ENCODE results near the gene MICAL3. TPM values are rescaled to one million over a fixed set of nuclear protein-coding genes. Genes with fewer than 3 reads are reported as not detected.
A peak's percentile ranks its signal among the peaks of the same experiment; 100 is the strongest.
"Not testable (repeated sequence)": the region's sequence is repeated elsewhere in the genome, so short reads cannot be mapped to it uniquely, and the experiment has no call there.

The MICAL3 gene
- total and polyA plus RNA-seq, 2 donors: 31.8 to 42.4 TPM

- WGBS: 57% methylated on average over 12 of the region's 12 CpGs
- Histone ChIP-seq H3K27ac (ENCODE audit: low read depth) (no peak overlapping the region), H3K4me3 (ENCODE audit: low read depth, low read length) (no peak overlapping the region), H3K4me1 (ENCODE audit: insufficient read depth) (no peaks in the 10 kb centered on the region), H3K36me3 (ENCODE audit: insufficient read depth) (no peaks in the 10 kb centered on the region)
- DNase-seq (ENCODE audit: extremely low spot score): no peak
Measured at GRCh38 chr22:18066181-18066859, 42.0 kb upstream of the MICAL3 start.

GRCh38 chr22:18065256-18065655 lies 40.9 kb upstream of the MICAL3 start:
- Histone ChIP-seq H3K36me3 (ENCODE audit: insufficient read depth) (no peaks in the 10 kb centered on the region), H3K4me3 (ENCODE audit: low read depth, low read length) (no peak overlapping the region), H3K4me1 (ENCODE audit: insufficient read depth) (no peaks in the 10 kb centered on the region), H3K27ac (ENCODE audit: low read depth) (no peak overlapping the region)
- WGBS: 73% methylated on average over 9 of the region's 9 CpGs
- no peak for DNase-seq (ENCODE audit: extremely low spot score)

GRCh38 chr22:18064636-18065035 lies 40.3 kb upstream of the MICAL3 start:
- no peak for DNase-seq (ENCODE audit: extremely low spot score)
- H3K4me3 ChIP-seq (ENCODE audit: low read depth, low read length): no peak overlapping the region
- no peaks in the 10 kb centered on the region for H3K36me3 ChIP-seq (ENCODE audit: insufficient read depth)
- H3K27ac ChIP-seq (ENCODE audit: low read depth): no peak overlapping the region
- no peaks in the 10 kb centered on the region for H3K4me1 ChIP-seq (ENCODE audit: insufficient read depth)
- 91% methylated on average over 7 of the region's 7 CpGs for WGBS

GRCh38 chr22:18063715-18064114 lies 39.4 kb upstream of the MICAL3 start:
- not testable (repeated sequence) for DNase-seq (ENCODE audit: extremely low spot score); H3K27ac ChIP-seq (ENCODE audit: low read depth); H3K4me1 ChIP-seq (ENCODE audit: insufficient read depth); H3K4me3 ChIP-seq (ENCODE audit: low read depth, low read length); H3K36me3 ChIP-seq (ENCODE audit: insufficient read depth)
- 76% methylated on average over 6 of the region's 6 CpGs for WGBS

GRCh38 chr22:18063306-18063705 lies 38.9 kb upstream of the MICAL3 start:
- DNase-seq (ENCODE audit: extremely low spot score): no peak
- Histone ChIP-seq H3K27ac (ENCODE audit: low read depth) (no peak overlapping the region), H3K4me3 (ENCODE audit: low read depth, low read length) (no peak overlapping the region), H3K36me3 (ENCODE audit: insufficient read depth) (no peaks in the 10 kb centered on the region), H3K4me1 (ENCODE audit: insufficient read depth) (no peaks in the 10 kb centered on the region)
- WGBS: 87% methylated on average over 7 of the region's 7 CpGs

- Histone ChIP-seq H3K4me3 (ENCODE audit: low read depth, low read length) (no peak overlapping the region), H3K27ac (ENCODE audit: low read depth) (no peak overlapping the region), H3K4me1 (ENCODE audit: insufficient read depth) (no peaks in the 10 kb centered on the region), H3K36me3 (ENCODE audit: insufficient read depth) (no peaks in the 10 kb centered on the region)
- WGBS: 92% methylated on average over 3 of the region's 3 CpGs
- no peak for DNase-seq (ENCODE audit: extremely low spot score)
Measured at GRCh38 chr22:18062421-18062820, 38.1 kb upstream of the MICAL3 start.

- Histone ChIP-seq H3K4me3 (ENCODE audit: low read depth, low read length) (no peak overlapping the region), H3K36me3 (ENCODE audit: insufficient read depth) (no peaks in the 10 kb centered on the region), H3K27ac (ENCODE audit: low read depth) (no peak overlapping the region), H3K4me1 (ENCODE audit: insufficient read depth) (no peaks in the 10 kb centered on the region)
- WGBS: 61% methylated on average over 13 of the region's 13 CpGs
- DNase-seq (ENCODE audit: extremely low spot score): no peak
Measured at GRCh38 chr22:18060646-18061620, 36.6 kb upstream of the MICAL3 start.

- Histone ChIP-seq H3K27ac (ENCODE audit: low read depth) (no peak overlapping the region), H3K4me1 (ENCODE audit: insufficient read depth) (no peaks in the 10 kb centered on the region), H3K4me3 (ENCODE audit: low read depth, low read length) (no peak overlapping the region), H3K36me3 (ENCODE audit: insufficient read depth) (no peaks in the 10 kb centered on the region)
- WGBS: 85% methylated on average over 5 of the region's 5 CpGs
- no peak for DNase-seq (ENCODE audit: extremely low spot score)
Measured at GRCh38 chr22:18059991-18060390, 35.6 kb upstream of the MICAL3 start.

GRCh38 chr22:18059473-18059872 lies 35.1 kb upstream of the MICAL3 start:
- H3K4me1 ChIP-seq (ENCODE audit: insufficient read depth): no peaks in the 10 kb centered on the region
- H3K27ac ChIP-seq (ENCODE audit: low read depth): no peak overlapping the region
- 99% methylated on average over 3 of the region's 3 CpGs for WGBS

GRCh38 chr22:18059094-18059417 lies 34.7 kb upstream of the MICAL3 start:
- Histone ChIP-seq H3K36me3 (ENCODE audit: insufficient read depth) (no peaks in the 10 kb centered on the region), H3K27ac (ENCODE audit: low read depth) (no peak overlapping the region), H3K4me1 (ENCODE audit: insufficient read depth) (no peaks in the 10 kb centered on the region), H3K4me3 (ENCODE audit: low read depth, low read length) (no peak overlapping the region)
- WGBS: 86% methylated on average over 5 of the region's 5 CpGs
- DNase-seq (ENCODE audit: extremely low spot score): no peak

More at GRCh38 chr22:18059473-18059872, 35.1 kb upstream of the MICAL3 start:
- DNase-seq (ENCODE audit: extremely low spot score): no peak
- H3K36me3 ChIP-seq (ENCODE audit: insufficient read depth): no peaks in the 10 kb centered on the region
- H3K4me3 ChIP-seq (ENCODE audit: low read depth, low read length): no peak overlapping the region

GRCh38 chr22:18058371-18059093 lies 34.2 kb upstream of the MICAL3 start:
- H3K4me3 ChIP-seq (ENCODE audit: low read depth, low read length): no peak overlapping the region
- no peaks in the 10 kb centered on the region for H3K36me3 ChIP-seq (ENCODE audit: insufficient read depth)
- no peaks in the 10 kb centered on the region for H3K4me1 ChIP-seq (ENCODE audit: insufficient read depth)
- H3K27ac ChIP-seq (ENCODE audit: low read depth): peak overlapping the region; percentile 23
- 97% methylated on average over 7 of the region's 7 CpGs for WGBS
- DNase-seq (ENCODE audit: extremely low spot score): no peak

- 40% methylated on average over 4 of the region's 4 CpGs for WGBS
Measured at GRCh38 chr22:18057568-18058209, 33.3 kb upstream of the MICAL3 start.

GRCh38 chr22:18056807-18057474 lies 32.6 kb upstream of the MICAL3 start:
- no peaks in the 10 kb centered on the region for H3K4me1 ChIP-seq (ENCODE audit: insufficient read depth)
- peak overlapping the region; percentile 79 for H3K27ac ChIP-seq (ENCODE audit: low read depth)
- WGBS: 76% methylated on average over 10 of the region's 10 CpGs
- DNase-seq (ENCODE audit: extremely low spot score): no peak
- no peak overlapping the region for H3K4me3 ChIP-seq (ENCODE audit: low read depth, low read length)
- no peaks in the 10 kb centered on the region for H3K36me3 ChIP-seq (ENCODE audit: insufficient read depth)

More at GRCh38 chr22:18057568-18058209, 33.3 kb upstream of the MICAL3 start:
- no peak for DNase-seq (ENCODE audit: extremely low spot score)
- Histone ChIP-seq H3K4me3 (ENCODE audit: low read depth, low read length) (no peak overlapping the region), H3K4me1 (ENCODE audit: insufficient read depth) (no peaks in the 10 kb centered on the region), H3K27ac (ENCODE audit: low read depth) (peak overlapping the region; percentile 11), H3K36me3 (ENCODE audit: insufficient read depth) (no peaks in the 10 kb centered on the region)

Data from urinary bladder (tissue), 4 donors.